Caki2 (cell line): Measurements from ENCODE around the gene CCDC120. TPM values are rescaled to one million over a fixed set of nuclear protein-coding genes. Genes with fewer than 3 reads are reported as not detected.
A peak's percentile ranks its signal among the peaks of the same experiment; 100 is the strongest.

Source experiments
- DNase-seq: peaks from one replicate; pipeline ENCODE4 v3.0.0-alpha.2; 2015; ENCODE audit warnings: low read depth
- in situ Hi-C: cut with HindIII; loops from 2 replicates; pipeline ENCODE4 v1.10.0; 2016; ENCODE audit warnings: low sequenced_read_pairs, low pct_unique_long_range_greater_than_20kb, mixed read lengths
- total RNA-seq: library from RNA; depleted of rRNA; stranded (reverse); fragments of >200 nt; shearing (Covaris generic); gene quantifications from 2 replicates; pipeline ENCODE4 v1.2.3, GENCODE V29; 2014; ENCODE audit warnings: low replicate concordance

CCDC120 gene
- total RNA-seq, 1 experiment from 2014 or later = not detected

- DNase-seq = peak; percentile 49
- in situ Hi-C loops = no loop called here
Observed at GRCh38 chrX:49079489-49080428, 21.0 kb downstream of the CCDC120 start, which contains the start of gene WDR45. TSS of gene WDR45 (minus strand) at chrX:49079887. CDS start at chrX:49078095, 1,792 bp downstream.

- no peak for DNase-seq
- in situ Hi-C loops = no loop called here
Observed at GRCh38 chrX:49082271-49082871, 23.6 kb downstream of the CCDC120 start.

GRCh38 chrX:49089553-49089952 lies 30.8 kb downstream of the CCDC120 start:
- in situ Hi-C loops = no loop called here
- DNase-seq = no peak

GRCh38 chrX:49096419-49096818 lies 37.6 kb downstream of the CCDC120 start:
- in situ Hi-C loops = no loop called here
- no peak for DNase-seq

- peak; percentile 91 for DNase-seq
- in situ Hi-C loops = no loop called here
Observed at GRCh38 chrX:49100704-49101628, 42.2 kb downstream of the CCDC120 start.

GRCh38 chrX:49101629-49101984 lies 42.8 kb downstream of the CCDC120 start:
- no peak for DNase-seq
- in situ Hi-C loops = no loop called here

- in situ Hi-C loops = no loop called here
Observed at GRCh38 chrX:49102190-49102589, 43.4 kb downstream of the CCDC120 start.

GRCh38 chrX:49103637-49104036 lies 44.8 kb downstream of the CCDC120 start:
- peak; percentile 46 for DNase-seq
- in situ Hi-C loops = no loop called here

More at GRCh38 chrX:49102190-49102589, 43.4 kb downstream of the CCDC120 start:
- no peak for DNase-seq

GRCh38 chrX:49106296-49106695 lies 47.5 kb downstream of the CCDC120 start:
- in situ Hi-C loops = no loop called here
- no peak for DNase-seq

GRCh38 chrX:49106930-49107329 lies 48.1 kb downstream of the CCDC120 start:
- DNase-seq = peak; percentile 32
- in situ Hi-C loops = no loop called here

GRCh38 chrX:49108641-49109040 lies 49.8 kb downstream of the CCDC120 start:
- DNase-seq = no peak
- in situ Hi-C loops = no loop called here

GRCh38 chrX:49110417-49110816 lies 51.6 kb downstream of the CCDC120 start:
- DNase-seq = no peak
- in situ Hi-C loops = no loop called here

- DNase-seq = no peak
- in situ Hi-C loops = no loop called here
Observed at GRCh38 chrX:49111791-49112190, 53.0 kb downstream of the CCDC120 start.

GRCh38 chrX:49116076-49116475 lies 57.3 kb downstream of the CCDC120 start:
- in situ Hi-C loops = no loop called here
- no peak for DNase-seq

- DNase-seq = no peak
- in situ Hi-C loops = no loop called here
Observed at GRCh38 chrX:49116716-49117115, 57.9 kb downstream of the CCDC120 start.

- in situ Hi-C loops = no loop called here
- DNase-seq = no peak
Observed at GRCh38 chrX:49117581-49117980, 58.8 kb downstream of the CCDC120 start.
